Neural progenitor cell (in vitro differentiated cells): ENCODE data around the gene GCK.

ENCODE experiments used
- CTCF ChIP-seq: fragments of 200-600 bp; sonication (generic); IDR thresholded peaks from 2 replicates; pipeline ENCODE4 v1.5.1; 2017; ENCODE audit warnings: antibody characterized with exemption, mild to moderate bottlenecking
- EZH2 ChIP-seq: fragments of 200-600 bp; sonication (generic); IDR thresholded peaks from 2 replicates; pipeline ENCODE4 v1.6.1; 2017; ENCODE audit warnings: antibody characterized with exemption, mild to moderate bottlenecking, moderate library complexity
- EZH2phosphoT487 ChIP-seq: fragments of 200-600 bp; sonication (generic); IDR thresholded peaks from 2 replicates; pipeline ENCODE4 v1.6.1; 2017; ENCODE audit warnings: antibody characterized with exemption

DNA sequence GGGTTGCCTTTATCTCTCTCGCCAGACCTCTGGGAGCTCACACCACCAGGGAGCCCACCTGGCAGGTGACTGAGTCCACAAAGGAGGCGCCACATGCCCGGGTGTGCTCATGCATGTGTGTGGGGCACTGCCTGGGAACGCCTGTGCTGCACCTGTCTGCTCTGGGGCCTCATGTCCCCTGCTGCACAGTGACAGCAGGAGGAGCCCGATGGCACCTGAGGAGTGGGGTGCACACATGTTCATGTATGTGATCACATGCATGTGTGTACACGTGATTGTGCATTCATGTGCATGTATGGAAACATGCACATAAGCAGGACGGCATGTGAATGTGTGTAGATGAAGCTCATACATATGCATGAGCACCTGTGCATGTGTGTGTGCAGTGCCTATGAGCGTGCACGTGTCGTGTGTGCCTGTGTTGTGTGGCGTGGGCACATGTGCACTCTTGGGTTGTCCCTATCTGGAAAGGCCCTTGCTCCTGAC is 33.6 kb upstream of the GCK start:
- TF ChIP-seq CTCF (no peak), EZH2phosphoT487 (no peak), EZH2 (no peak)
